K562 (cell line): ENCODE data around the gene LPIN1. TPM values are rescaled to one million over a fixed set of nuclear protein-coding genes. Genes with fewer than 3 reads are reported as not detected.

Experiments used
- ATAC-seq: fragments of 200-7000 bp; cut with Tn5 transposase; 3 replicates; pipeline ENCODE4 v1.9.1; 2020; ENCODE audit warnings: moderate library complexity
- BruUV-seq: library from RNA; stranded (reverse); fragments of 400-500 nt; replicated peaks from 2 replicates; lab custom pipeline; 2021; lab: Mats Ljungman, UMichigan
- CTCF ChIA-PET: fragments of 300-600 bp; formaldehyde crosslinking; extraction: SDS; loops from one replicate; lab custom pipeline; 2021; ENCODE audit warnings: low intra/inter-chr PET ratio; lab: Yijun Ruan, JAX
- POLR2A ChIA-PET: fragments of 300-600, 350-650 bp; sonication (Branson Sonifier 250); formaldehyde crosslinking; extraction: SDS; loops from one replicate; lab custom pipeline; 2021; ENCODE audit warnings: antibody characterized with exemption, inconsistent platforms; lab: Yijun Ruan, JAX
- DNase-seq, 4 experiments: peaks; one replicate each; pipeline versions ENCODE4 v3.0.0 to v3.0.0-alpha.2; 2011 to 2018; ENCODE audit warnings: low spot score in 3 of 4, mixed read lengths in 3 of 4; ENCODE audit errors: extremely low read depth in 1 of 4
- FAIRE-seq: peaks from 2 replicates; lab custom pipeline; 2011; peaks lifted over from hg19 to GRCh38; lab: Jason Lieb, UNC
- H2AFZ ChIP-seq: 2 replicates; pipeline ENCODE4 v1.6.0; 2011; ENCODE audit warnings: low read depth, low read length, control low read depth, inconsistent platforms
- H3K27ac ChIP-seq: fragments of 200-600 bp; 3 replicates; pipeline ENCODE4 v1.8.0; 2011; ENCODE audit warnings: low read depth, mild to moderate bottlenecking, control low read depth, inconsistent platforms, low read length, moderate library complexity, mixed read lengths; ENCODE audit errors: extremely low read depth
- H3K27me3 ChIP-seq, 2 experiments: fragments of 300-600 bp in 1 of 2; 2 replicates in 1 of 2; 3 replicates in 1 of 2; pipeline versions ENCODE4 v1.6.0 to v1.8.0; 2011; ENCODE audit warnings: inconsistent platforms in 2 of 2, low read length in 2 of 2, mild to moderate bottlenecking in 1 of 2, mixed read lengths in 1 of 2, moderate library complexity in 1 of 2; ENCODE audit not compliant: control insufficient read depth in 2 of 2, insufficient read depth in 2 of 2
- H3K36me3 ChIP-seq: fragments of 300-600 bp; 3 replicates; pipeline ENCODE4 v1.8.0; 2011; ENCODE audit warnings: mild to moderate bottlenecking, low read length, inconsistent platforms; ENCODE audit not compliant: control insufficient read depth, insufficient read depth
- H3K4me1 ChIP-seq, 2 experiments: fragments of 200-600 bp in 1 of 2; replicated peaks in 1 of 2; 2 replicates in 1 of 2; 3 replicates in 1 of 2; pipeline versions ENCODE4 v1.5.1 to v1.8.0; 2011; ENCODE audit warnings: inconsistent platforms in 2 of 2, low read length in 2 of 2, mild to moderate bottlenecking in 1 of 2, mixed read lengths in 1 of 2, moderate library complexity in 1 of 2; ENCODE audit not compliant: control insufficient read depth in 2 of 2, insufficient read depth in 2 of 2
- H3K4me2 ChIP-seq: 2 replicates; pipeline ENCODE4 v1.6.1; 2011; ENCODE audit warnings: low read length, control low read depth, inconsistent platforms, mixed read lengths; ENCODE audit not compliant: insufficient read depth
- H3K4me3 ChIP-seq: fragments of 200-600 bp; sonication (generic), shearing (Covaris generic); 2 replicates; pipeline ENCODE4 v1.5.1; 2016; ENCODE audit warnings: control low read depth, inconsistent platforms
- H3K79me2 ChIP-seq: fragments of 200-600 bp; 3 replicates; pipeline ENCODE4 v1.8.0; 2011; ENCODE audit warnings: low read length, inconsistent platforms; ENCODE audit not compliant: control insufficient read depth, insufficient read depth
- H3K9ac ChIP-seq, 2 experiments: 2 replicates each; pipeline versions ENCODE4 v1.6.0 to v1.6.1; 2011; ENCODE audit warnings: low read depth in 2 of 2, low read length in 2 of 2, control low read depth in 1 of 2, inconsistent platforms in 1 of 2, mild to moderate bottlenecking in 1 of 2, mixed read lengths in 1 of 2; ENCODE audit not compliant: insufficient read depth in 1 of 2
- H3K9me1 ChIP-seq: one replicate; pipeline ENCODE4 v1.6.0; 2011; ENCODE audit warnings: inconsistent platforms, mild to moderate bottlenecking, low read length, moderate library complexity; ENCODE audit not compliant: control insufficient read depth, insufficient read depth
- H3K9me3 ChIP-seq: replicated peaks from 2 replicates; pipeline ENCODE4 v1.5.1; 2011; ENCODE audit warnings: low read depth, low read length, inconsistent platforms; ENCODE audit not compliant: control insufficient read depth, insufficient read depth
- H4K20me1 ChIP-seq: replicated peaks from 2 replicates; pipeline ENCODE4 v1.6.1; 2011; ENCODE audit warnings: low read length, inconsistent platforms, mixed read lengths; ENCODE audit not compliant: control insufficient read depth, insufficient read depth
- BMI1 ChIP-seq: fragments of 150-350 bp; IDR thresholded peaks from 2 replicates; pipeline ENCODE4 v1.6.1; 2014; ENCODE audit warnings: low read length
- CHD2 ChIP-seq: IDR thresholded peaks from 2 replicates; pipeline ENCODE4 v1.6.1; 2011; ENCODE audit warnings: low read depth, low read length
- EHMT2 ChIP-seq: fragments of 450-650 bp; IDR thresholded peaks from 2 replicates; pipeline ENCODE4 v1.6.1; 2018; ENCODE audit warnings: antibody characterized with exemption
- EP300 ChIP-seq: IDR thresholded peaks from 2 replicates; pipeline ENCODE4 v1.6.1; 2012; ENCODE audit warnings: low read length, improper control_type of control experiment
- FOXA3 ChIP-seq, 2 experiments: fragments of 450-650 bp in 1 of 2; sonication (generic) in 1 of 2; formaldehyde crosslinking; IDR thresholded peaks in 1 of 2; conservative IDR thresholded peaks in 1 of 2; 2 replicates each; pipeline versions ENCODE4 v1.4.0 to v1.8.0; 2020 to 2022; ENCODE audit warnings: mild to moderate bottlenecking in 2 of 2, missing genetic modification reagents in 1 of 2
- KAT8 ChIP-seq: fragments of 450-650 bp; IDR thresholded peaks from 2 replicates; pipeline ENCODE4 v1.6.1; 2016; ENCODE audit warnings: low read depth, mild to moderate bottlenecking
- MEF2A ChIP-seq: IDR thresholded peaks from 2 replicates; pipeline ENCODE4 v1.6.1; 2011; ENCODE audit warnings: low read depth, mild to moderate bottlenecking, low read length, moderate library complexity; ENCODE audit not compliant: control insufficient read depth
- NFIX ChIP-seq: fragments of 250-450 bp; sonication (Bioruptor Pico); IDR thresholded peaks from 2 replicates; pipeline ENCODE4 v1.4.0; 2020; ENCODE audit warnings: low read depth, mild to moderate bottlenecking, moderate library complexity
- POLR2AphosphoS2 ChIP-seq: IDR thresholded peaks from 2 replicates; pipeline ENCODE4 v1.6.1; 2012; ENCODE audit warnings: low read length, improper control_type of control experiment
- RBBP5 ChIP-seq: fragments of 200-600 bp; sonication (generic); IDR thresholded peaks from 2 replicates; pipeline ENCODE4 v1.6.1; 2012; ENCODE audit warnings: borderline replicate concordance, mild to moderate bottlenecking, low read length, control low read depth, inconsistent platforms; ENCODE audit not compliant: insufficient read depth, poor library complexity, severe bottlenecking
- VEZF1 ChIP-seq: fragments of 200-800 bp; sonication (Bioruptor generic); IDR thresholded peaks from 2 replicates; pipeline ENCODE4 v1.6.1; 2017; ENCODE audit warnings: missing genetic modification characterization, missing compliant biosample characterization
- XRCC3 ChIP-seq: fragments of 450-650 bp; IDR thresholded peaks from 2 replicates; pipeline ENCODE4 v1.6.1; 2017; ENCODE audit warnings: mild to moderate bottlenecking, moderate library complexity
- ZC3H11A ChIP-seq: IDR thresholded peaks from 2 replicates; pipeline ENCODE4 v1.6.1; 2012; ENCODE audit warnings: low read depth, low read length, improper control_type of control experiment
- ZFP36 ChIP-seq: fragments of 150-350 bp; IDR thresholded peaks from 2 replicates; pipeline ENCODE4 v1.6.1; 2018; ENCODE audit warnings: low read length, low read depth; ENCODE audit not compliant: partially characterized antibody
- ZNF239 ChIP-seq: fragments of 250-450 bp; sonication (Bioruptor Pico); IDR thresholded peaks from 2 replicates; pipeline ENCODE4 v1.4.0; 2020; ENCODE audit warnings: mild to moderate bottlenecking
- ZNF263 ChIP-seq: sonication (generic); formaldehyde crosslinking; IDR thresholded peaks from 2 replicates; pipeline ENCODE4 v1.8.0; 2022; ENCODE audit warnings: mild to moderate bottlenecking, missing genetic modification reagents, borderline replicate concordance
- ZNF347 ChIP-seq: fragments of 450-650 bp; formaldehyde crosslinking; IDR thresholded peaks from 2 replicates; pipeline ENCODE4 v1.4.0; 2020; ENCODE audit warnings: low read depth, mild to moderate bottlenecking, moderate library complexity
- ZNF592 ChIP-seq: fragments of 450-650 bp; IDR thresholded peaks from 2 replicates; pipeline ENCODE4 v1.6.1; 2017; ENCODE audit warnings: antibody characterized with exemption, mild to moderate bottlenecking
- ZNF76 ChIP-seq: fragments of 250-450 bp; sonication (Bioruptor Pico); IDR thresholded peaks from 2 replicates; pipeline ENCODE4 v1.4.0; 2020; ENCODE audit warnings: mild to moderate bottlenecking, moderate library complexity, borderline replicate concordance
- WGBS: fragments of 100-300 bp; shearing (Covaris generic); methylation state at CpG from one replicate; pipeline ENCODE4 v1.1.6; 2016; ENCODE audit warnings: low coverage, mixed read lengths; ENCODE audit not compliant: insufficient coverage; ENCODE audit errors: missing lambda C conversion rate; 5-methylcytosine and 5-hydroxymethylcytosine counted together
- in situ Hi-C: fragments of 300-500 bp; cut with MboI; formaldehyde crosslinking; loops from 4 replicates; pipeline ENCODE4 v1.15.0; 2018; ENCODE audit warnings: inconsistent platforms, mixed read lengths
- intact Hi-C: fragments of 100-400 bp; cut with micrococcal nuclease; formaldehyde crosslinking; loops from 2 replicates; pipeline ENCODE4 v1.14.2; 2022
- polyA plus RNA-seq, 8 experiments: library from polyadenylated mRNA; depleted of rRNA in 4 of 8; stranded (reverse) in 5 of 8; unstranded in 3 of 8; fragments of >200 nt; fragmentation: Nextera tagmentation in 2 of 8; fragmentation: Illumina TruSeq in 1 of 8; extraction: Ambion mirVana in 2 of 8; extraction: Trizol in 1 of 8; gene quantifications; 2 replicates each; pipeline versions ENCODE4 v1.2.1 to v1.2.3, GENCODE V29; 2011 to 2014; ENCODE audit warnings: inconsistent platforms in 1 of 8, missing spikeins in 1 of 8
- total RNA-seq, 7 experiments: library from RNA; depleted of rRNA in 6 of 7; stranded (reverse); fragments of >200 nt in 6 of 7; fragmentation: Illumina TruSeq in 2 of 7; extraction: Trizol in 2 of 7; gene quantifications; 2 replicates each; pipeline versions ENCODE4 v1.2.1 to v1.2.3, GENCODE V29; 2011 to 2021; ENCODE audit warnings: low replicate concordance in 1 of 7

Gene LPIN1
- total and polyA plus RNA-seq, 9 of the 15 experiments (the other 6 are each of a cell fraction or from before 2014, with no cell fraction given): 9.2 to 84.0 (median 27.8) TPM

- Histone ChIP-seq H3K79me2 (no peaks in the 10 kb centered on the region), H4K20me1 (no peaks in the 10 kb centered on the region; the same call in 1 of the 2 replicates), H3K4me1 (peaks cover 0 to 9% of the 10 kb centered on the region in 2 experiments; a peak in 2 of 5 replicates), H3K27me3 (no peaks in the 10 kb centered on the region), H3K36me3 (peaks cover 96% of the 10 kb centered on the region), H3K4me2 (no peak overlapping the region), H3K9ac (no peak overlapping the region), H2AFZ (no peak overlapping the region), H3K9me3 (no peaks in the 10 kb centered on the region), H3K27ac (no peak overlapping the region), H3K9me1 (no peaks in the 10 kb centered on the region), H3K4me3 (no peak overlapping the region)
- WGBS: 93% methylated on average over 8 of the region's 9 CpGs
- in situ Hi-C loops: loop anchor here (25.0 kb wide), 1 partner anchor 299 kb away; no protein-coding TSS in a partner anchor
- intact Hi-C loops: no loop called here
- DNase-seq (no peak), ATAC-seq (no peak), FAIRE-seq (no peak)
- BruUV-seq: no TSS peak
- POLR2A ChIA-PET: no interaction called here
- CTCF ChIA-PET: no interaction called here
- TF ChIP-seq XRCC3: no peak
- TF ChIP-seq ZNF76: no peak
- no peak for TF ChIP-seq BMI1
- TF ChIP-seq ZNF592: no peak
- no peak for TF ChIP-seq NFIX (CRISPR knock-in tag)
- no peak for TF ChIP-seq POLR2AphosphoS2
- no peak for TF ChIP-seq MEF2A
- no peak for TF ChIP-seq EP300
- no peak for TF ChIP-seq KAT8
- no peak for TF ChIP-seq ZNF239 (CRISPR knock-in tag)
- TF ChIP-seq ZNF263 (CRISPR knock-in tag): no peak
- no peak for TF ChIP-seq ZNF347
- no peak for TF ChIP-seq EHMT2
- TF ChIP-seq CHD2: no peak
- TF ChIP-seq ZFP36: no peak
- no peak for TF ChIP-seq FOXA3 (CRISPR knock-in tag; conservative IDR thresholded peaks at IDR 0.05 in 1 of 2, IDR thresholded peaks at IDR 0.05 in 1 of 2)
- TF ChIP-seq ZC3H11A: no peak
- no peak for TF ChIP-seq RBBP5
- no peak for TF ChIP-seq VEZF1 (CRISPR knock-in tag)
Measured at GRCh38 chr2:11786191-11786590, 39.8 kb downstream of the LPIN1 start.
